Activated CD4-positive, alpha-beta T cell treated with anti-CD3 and anti-CD28 coated beads for 4 hours (primary cell): ENCODE results near the gene IKZF3.
"Not testable (repeated sequence)": the region's sequence is repeated elsewhere in the genome, so short reads cannot be mapped to it uniquely, and the experiment has no call there.

Experiments used
- DNase-seq, 2 donors: peaks; one replicate each; pipeline ENCODE4 v3.0.0-alpha.2; 2020

IKZF3 gene

GRCh38 chr17:39754958-39755553 lies 109.1 kb downstream of the IKZF3 start:
- DNase-seq: no peak

DNA sequence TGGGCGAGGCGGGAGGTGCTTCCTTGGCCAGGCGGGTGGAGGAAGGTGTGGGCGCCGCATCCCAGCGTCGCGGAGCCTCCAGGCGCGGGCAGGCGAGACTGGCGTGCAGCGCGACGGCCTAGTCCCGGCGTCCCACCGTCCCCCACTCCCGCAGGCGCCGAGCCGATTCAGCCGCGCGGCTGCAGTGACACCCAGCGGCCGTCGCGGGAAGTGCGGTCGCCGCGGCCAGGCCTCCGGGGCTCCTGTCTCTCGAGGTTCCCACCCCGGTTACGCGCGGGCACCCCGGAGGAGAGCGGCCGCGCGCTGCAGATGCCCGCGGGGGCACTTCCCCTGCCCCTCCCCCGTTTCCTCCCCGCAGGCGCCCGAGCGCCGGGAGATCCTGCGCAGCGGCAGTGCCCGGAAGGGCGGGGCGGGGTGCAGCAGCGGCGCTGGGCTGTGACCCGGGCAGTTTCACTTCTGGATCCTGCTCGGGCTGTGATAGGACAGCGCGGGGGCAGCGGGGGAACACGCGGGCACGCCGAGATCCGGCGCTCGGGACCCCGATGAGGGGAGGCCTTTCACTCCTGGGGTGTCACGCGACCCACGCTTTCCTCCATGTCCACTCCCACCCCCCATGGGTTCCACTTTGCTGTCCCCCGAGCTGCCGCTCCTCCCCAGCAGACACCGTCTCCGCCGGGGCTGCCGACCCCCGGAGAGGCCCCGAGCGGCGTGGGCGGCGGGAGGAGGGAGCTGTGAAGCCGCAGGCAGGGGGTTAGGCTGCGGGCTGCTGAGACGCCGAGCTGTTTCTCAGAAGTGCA lies 109.8 kb downstream of the IKZF3 start:
- DNase-seq: peak; percentile 89 to 94

GRCh38 chr17:39753514-39754160 lies 110.5 kb downstream of the IKZF3 start:
- peak in 1 of 2 donors; percentile 70 for DNase-seq

GRCh38 chr17:39752241-39752881 lies 111.8 kb downstream of the IKZF3 start:
- DNase-seq: no peak

GRCh38 chr17:39751637-39752036 lies 112.5 kb downstream of the IKZF3 start:
- no peak for DNase-seq

- DNase-seq: no peak
Measured at GRCh38 chr17:39751016-39751543, 113.0 kb downstream of the IKZF3 start.

- DNase-seq: no peak
Measured at GRCh38 chr17:39750131-39751015, 113.7 kb downstream of the IKZF3 start.

- DNase-seq: not testable (repeated sequence)
Measured at GRCh38 chr17:39748444-39749034, 115.6 kb downstream of the IKZF3 start.

GRCh38 chr17:39747745-39748144 lies 116.4 kb downstream of the IKZF3 start:
- no peak for DNase-seq

GRCh38 chr17:39746145-39746461 lies 118.0 kb downstream of the IKZF3 start:
- DNase-seq: no peak

DNA sequence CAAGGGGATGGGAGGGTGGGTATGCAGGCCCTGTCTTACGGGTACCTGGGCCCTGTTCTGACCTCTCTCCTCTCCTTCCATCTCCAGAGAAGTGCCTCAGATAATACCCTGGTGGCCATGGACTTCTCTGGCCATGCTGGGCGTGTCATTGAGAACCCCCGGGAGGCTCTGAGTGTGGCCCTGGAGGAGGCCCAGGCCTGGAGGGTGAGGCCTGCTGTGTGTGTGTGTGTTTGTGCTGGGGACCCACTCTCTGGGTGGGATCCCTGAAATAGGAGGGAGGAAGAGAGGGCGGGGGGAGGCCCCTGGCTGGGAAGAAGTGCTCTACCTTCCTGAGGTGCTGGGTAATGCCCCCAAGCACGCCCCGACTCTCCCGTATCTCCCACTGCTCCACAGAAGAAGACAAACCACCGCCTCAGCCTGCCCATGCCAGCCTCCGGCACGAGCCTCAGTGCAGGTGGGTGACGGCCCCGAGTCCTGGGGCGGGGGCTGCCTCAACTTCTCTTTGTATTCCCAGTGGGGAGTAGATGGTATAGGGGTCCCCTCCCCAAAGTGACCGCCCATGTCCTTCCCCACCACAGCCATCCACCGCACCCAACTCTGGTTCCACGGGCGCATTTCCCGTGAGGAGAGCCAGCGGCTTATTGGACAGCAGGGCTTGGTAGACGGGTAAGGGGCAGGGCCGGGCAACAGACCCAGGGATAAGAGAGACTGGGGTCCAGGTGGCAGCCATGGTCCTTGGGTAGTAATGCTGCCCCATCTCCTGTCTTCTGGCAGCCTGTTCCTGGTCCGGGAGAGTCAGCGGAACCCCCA lies 118.6 kb downstream of the IKZF3 start:
- DNase-seq: no peak

DNA sequence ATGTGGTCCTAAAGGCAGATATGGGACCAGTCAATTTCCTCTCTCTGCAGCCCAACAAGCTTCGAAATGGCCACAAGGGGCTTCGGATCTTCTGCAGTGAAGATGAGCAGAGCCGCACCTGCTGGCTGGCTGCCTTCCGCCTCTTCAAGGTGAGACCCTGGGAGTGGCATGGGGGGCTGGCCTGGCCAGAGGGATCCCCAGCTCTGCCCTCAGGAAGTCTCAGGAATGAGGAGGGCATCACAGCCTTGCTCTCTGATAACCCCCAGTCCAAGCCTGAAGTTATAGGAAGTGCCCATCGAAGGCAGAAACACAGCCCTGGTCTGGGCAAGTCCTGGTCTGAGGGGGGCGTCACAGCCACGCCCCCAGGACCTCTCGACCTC lies 119.3 kb downstream of the IKZF3 start:
- DNase-seq: no peak

DNA sequence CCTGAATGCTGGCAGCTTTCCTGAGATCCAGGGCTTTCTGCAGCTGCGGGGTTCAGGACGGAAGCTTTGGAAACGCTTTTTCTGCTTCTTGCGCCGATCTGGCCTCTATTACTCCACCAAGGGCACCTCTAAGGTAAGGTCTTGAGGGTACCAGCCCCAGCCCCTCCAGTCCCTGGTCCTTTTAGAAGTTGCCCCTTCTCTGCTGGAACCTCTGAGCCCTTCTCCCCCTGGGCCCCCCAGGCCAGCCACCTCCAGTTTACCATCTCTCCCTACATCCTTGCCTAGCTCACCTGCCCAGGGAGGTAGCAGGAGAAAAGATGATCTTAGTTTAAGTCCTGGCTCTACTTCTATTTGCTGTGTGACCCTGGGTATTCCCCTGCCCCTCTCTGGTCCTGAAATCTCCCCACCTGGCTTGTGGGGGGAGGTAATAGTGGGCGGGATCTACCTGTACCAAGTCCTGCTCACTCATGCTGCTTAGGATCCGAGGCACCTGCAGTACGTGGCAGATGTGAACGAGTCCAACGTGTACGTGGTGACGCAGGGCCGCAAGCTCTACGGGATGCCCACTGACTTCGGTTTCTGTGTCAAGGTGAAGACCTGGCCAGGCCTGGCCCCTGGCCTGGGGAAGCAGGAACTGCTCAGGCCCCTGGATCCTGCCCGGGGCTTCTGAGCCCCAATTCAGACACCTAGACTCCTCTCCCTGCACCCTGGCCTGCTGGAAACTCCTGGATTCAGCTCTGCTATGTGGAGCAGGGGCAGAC lies 119.9 kb downstream of the IKZF3 start:
- no peak for DNase-seq

GRCh38 chr17:39742856-39743436 lies 121.2 kb downstream of the IKZF3 start:
- no peak for DNase-seq

GRCh38 chr17:39742126-39742855 lies 121.8 kb downstream of the IKZF3 start:
- DNase-seq: no peak

GRCh38 chr17:39740357-39741111 lies 123.6 kb downstream of the IKZF3 start:
- no peak for DNase-seq

DNA sequence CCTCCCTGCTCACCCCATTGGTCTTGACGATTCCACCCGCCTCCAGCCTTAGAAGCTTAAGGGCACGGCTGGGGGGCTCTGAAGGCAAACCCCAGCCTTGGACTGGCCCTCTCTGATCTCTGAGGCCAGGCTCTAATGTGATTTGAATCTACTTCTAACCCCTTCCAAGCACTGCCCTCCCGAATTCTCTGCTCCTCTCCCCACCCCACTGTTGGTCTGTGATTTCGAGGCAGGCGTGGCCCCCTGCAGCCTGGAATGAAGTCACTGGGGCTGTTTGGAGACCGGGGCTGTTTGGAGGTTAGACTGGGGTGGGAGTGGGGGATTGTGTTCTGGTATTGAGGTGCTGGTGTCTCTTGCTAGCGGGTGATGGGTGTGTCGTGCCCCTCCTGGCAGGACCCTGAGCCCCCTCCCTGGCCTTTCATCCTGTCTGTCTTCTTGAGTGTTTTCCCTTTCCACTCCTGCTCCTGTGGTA lies 124.2 kb downstream of the IKZF3 start:
- DNase-seq: no peak
